22Rv1 (cell line): ENCODE results near the gene NCK2.

Experiments
- CTCF ChIP-seq: fragments of 450-650 bp; IDR thresholded peaks from 2 replicates; pipeline ENCODE4 v1.5.1; 2017; ENCODE audit warnings: mild to moderate bottlenecking
- ZFX ChIP-seq: fragments of 450-650 bp; IDR thresholded peaks from 2 replicates; pipeline ENCODE4 v1.6.1; 2017; ENCODE audit warnings: antibody characterized with exemption, borderline replicate concordance

- TF ChIP-seq ZFX (no peak), CTCF (no peak)
Observed at GRCh38 chr2:105872142-105872728, 127.5 kb downstream of the NCK2 start.
